Left ventricle myocardium superior (tissue), 1 donor: ENCODE results near the gene LRRC30. TPM values are rescaled to one million over a fixed set of nuclear protein-coding genes. Genes with fewer than 3 reads are reported as not detected.

ENCODE experiments used
- total RNA-seq: library from RNA; stranded (reverse); fragmentation: NEBNext Ultra II Directional; extraction: Animal tissue kit (Norgen Biotek cat#: 25700); gene quantifications from one replicate; pipeline ENCODE4 v1.2.1, GENCODE V29; 2021
- donor health status: DM: no; HTN: yes; CAD: no; lungs with severe emphysema.

LRRC30 gene
- total RNA-seq, 1 donor from 2014 or later: not detected

Other genes with a start within 250 kb of the LRRC30 start
- 0.17 TPM for gene LAMA1, start 113.3 kb upstream of the LRRC30 start, total RNA-seq